HS-5 (cell line): Measurements from ENCODE around the gene CAB39L.

Experiments used
- DNase-seq: peaks from one replicate; pipeline ENCODE4 v3.0.0-alpha.2; 2012; ENCODE audit warnings: low read depth

Gene CAB39L

GRCh38 chr13:49399801-49400472, 43.9 kb downstream of the CAB39L start:
- DNase-seq, result no peak

GRCh38 chr13:49395878-49396380, 47.9 kb downstream of the CAB39L start:
- DNase-seq, result no peak

GRCh38 chr13:49395451-49395865, 48.4 kb downstream of the CAB39L start:
- DNase-seq, result no peak

GRCh38 chr13:49388091-49388635, 55.7 kb downstream of the CAB39L start:
- no peak for DNase-seq

GRCh38 chr13:49386664-49387063, 57.2 kb downstream of the CAB39L start:
- no peak for DNase-seq

GRCh38 chr13:49376121-49376520, 67.7 kb downstream of the CAB39L start:
- DNase-seq, result no peak

- DNase-seq, result peak; percentile 41
These were observed 69.1 kb downstream of the CAB39L start for GRCh38 chr13:49374585-49375290.

GRCh38 chr13:49373716-49374115, 70.1 kb downstream of the CAB39L start:
- no peak for DNase-seq

- DNase-seq, result no peak
These were observed 71.8 kb downstream of the CAB39L start for GRCh38 chr13:49371943-49372613.

- DNase-seq, result no peak
These were observed 73.5 kb downstream of the CAB39L start for GRCh38 chr13:49370371-49370770.

- DNase-seq, result no peak
These were observed 74.0 kb downstream of the CAB39L start for GRCh38 chr13:49369866-49370265.

- DNase-seq, result no peak
These were observed 75.2 kb downstream of the CAB39L start for GRCh38 chr13:49368688-49369087.

GRCh38 chr13:49367640-49368422, 76.0 kb downstream of the CAB39L start:
- DNase-seq, result no peak

- DNase-seq, result no peak
These were observed 77.0 kb downstream of the CAB39L start for GRCh38 chr13:49366841-49367240.

- no peak for DNase-seq
These were observed 86.2 kb downstream of the CAB39L start for GRCh38 chr13:49357694-49358093.

- peak; percentile 39 for DNase-seq
These were observed 87.6 kb downstream of the CAB39L start for GRCh38 chr13:49356223-49356622.

- no peak for DNase-seq
These were observed 89.1 kb downstream of the CAB39L start for GRCh38 chr13:49354719-49355118.

- no peak for DNase-seq
These were observed 90.0 kb downstream of the CAB39L start for GRCh38 chr13:49353908-49354307.

- DNase-seq, result no peak
These were observed 92.0 kb downstream of the CAB39L start for GRCh38 chr13:49351871-49352270.

GRCh38 chr13:49348751-49349150, 95.1 kb downstream of the CAB39L start:
- no peak for DNase-seq

GRCh38 chr13:49347650-49348385, 96.0 kb downstream of the CAB39L start:
- no peak for DNase-seq
